Astrocyte of the cerebellum (primary cell): ENCODE data around the gene TYR.

Experiments used
- DNase-seq: peaks from one replicate; pipeline ENCODE4 v3.0.0-alpha.2; 2011; ENCODE audit warnings: low read depth
- H3K4me3 ChIP-seq: 2 replicates; pipeline ENCODE4 v1.5.1; 2011; ENCODE audit warnings: mild to moderate bottlenecking, low read depth, low read length, moderate library complexity
- CTCF ChIP-seq: IDR thresholded peaks from 2 replicates; pipeline ENCODE4 v1.5.1; 2012; ENCODE audit warnings: low read length, low read depth, moderate library complexity, mild to moderate bottlenecking; ENCODE audit errors: missing control alignments
- in situ Hi-C: cut with HindIII; loops from 2 replicates; pipeline ENCODE4 v1.10.0; 2017; ENCODE audit warnings: low sequenced_read_pairs

The TYR gene

GRCh38 chr11:89168396-89168795, 9.3 kb upstream of the TYR start:
- in situ Hi-C loops = no loop called here
- no peak for DNase-seq
- TF ChIP-seq CTCF = no peak
- H3K4me3 ChIP-seq = no peak overlapping the region

- TF ChIP-seq CTCF = no peak
- in situ Hi-C loops = no loop called here
- DNase-seq = no peak
- H3K4me3 ChIP-seq = no peak overlapping the region
These were observed 1.9 kb upstream of the TYR start for GRCh38 chr11:89175796-89176195.

- DNase-seq = no peak
- TF ChIP-seq CTCF = no peak
- H3K4me3 ChIP-seq = no peak overlapping the region
- in situ Hi-C loops = no loop called here
These were observed 737 bp upstream of the TYR start for GRCh38 chr11:89176938-89177337.

- TF ChIP-seq CTCF = no peak
- H3K4me3 ChIP-seq = no peak overlapping the region
- no peak for DNase-seq
- in situ Hi-C loops = no loop called here
These were observed 3.4 kb downstream of the TYR start for GRCh38 chr11:89181111-89181510.

GRCh38 chr11:89182773-89183518, 5.3 kb downstream of the TYR start:
- in situ Hi-C loops = no loop called here
- DNase-seq = peak; percentile 23
- no peak overlapping the region for H3K4me3 ChIP-seq
- TF ChIP-seq CTCF = no peak

GRCh38 chr11:89184021-89184420, 6.3 kb downstream of the TYR start:
- in situ Hi-C loops = no loop called here
- H3K4me3 ChIP-seq = no peak overlapping the region
- peak; percentile 51 for DNase-seq
- TF ChIP-seq CTCF = no peak
